HepG2 (cell line): ENCODE measurements around the gene NPHP4. TPM values are rescaled to one million over a fixed set of nuclear protein-coding genes. Genes with fewer than 3 reads are reported as not detected.

Experiments
- ATAC-seq: fragments of 200-7000 bp; cut with Tn5 transposase; 3 replicates; pipeline ENCODE4 v1.9.1; 2020; ENCODE audit warnings: mild to moderate bottlenecking, moderate library complexity
- BruUV-seq: library from RNA; stranded (reverse); fragments of 400-500 nt; replicated peaks from 2 replicates; lab custom pipeline; 2021; lab: Mats Ljungman, UMichigan
- CTCF ChIA-PET: fragments of 300-600 bp; formaldehyde crosslinking; extraction: SDS; loops from one replicate; lab custom pipeline; 2021; ENCODE audit warnings: low total read pairs, inconsistent platforms, low intra/inter-chr PET ratio; lab: Yijun Ruan, JAX
- POLR2A ChIA-PET: fragments of 350-600 bp; sonication (Branson Sonifier 250); formaldehyde crosslinking; loops from one replicate; lab custom pipeline; 2020; ENCODE audit warnings: antibody characterized with exemption, inconsistent platforms; lab: Yijun Ruan, JAX
- DNase-seq: peaks from one replicate; pipeline ENCODE4 v3.0.0-alpha.2; 2015; ENCODE audit warnings: low spot score
- FAIRE-seq: peaks from 3 replicates; lab custom pipeline; 2011; peaks lifted over from hg19 to GRCh38; lab: Jason Lieb, UNC
- H2AFZ ChIP-seq: one replicate; pipeline ENCODE4 v1.6.1; 2011; ENCODE audit warnings: low read length, inconsistent platforms
- H3K27ac ChIP-seq: fragments of 300-600 bp; 3 replicates; pipeline ENCODE4 v1.8.0; 2011; ENCODE audit warnings: mixed run types, mild to moderate bottlenecking, mixed read lengths, low read length, inconsistent platforms; ENCODE audit not compliant: insufficient read depth; ENCODE audit errors: extremely low read length
- H3K27me3 ChIP-seq, 2 experiments: fragments of 200-600 bp in 1 of 2; 2 replicates in 1 of 2; 3 replicates in 1 of 2; pipeline versions ENCODE4 v1.6.0 to v1.8.0; 2011; ENCODE audit warnings: low read length in 2 of 2, mild to moderate bottlenecking in 2 of 2, moderate library complexity in 2 of 2, inconsistent platforms in 1 of 2; ENCODE audit not compliant: insufficient read depth in 2 of 2, control insufficient read depth in 1 of 2
- H3K36me3 ChIP-seq, 2 experiments: fragments of 200-600 bp in 1 of 2; replicated peaks in 1 of 2; 2 replicates in 1 of 2; 3 replicates in 1 of 2; pipeline versions ENCODE4 v1.5.1 to v1.8.0; 2011; ENCODE audit warnings: low read length in 2 of 2, inconsistent platforms in 1 of 2; ENCODE audit not compliant: insufficient read depth in 2 of 2, control insufficient read depth in 1 of 2
- H3K4me1 ChIP-seq: 2 replicates; pipeline ENCODE4 v1.5.1; 2012; ENCODE audit warnings: low read length, inconsistent platforms; ENCODE audit not compliant: insufficient read depth
- H3K4me2 ChIP-seq: 2 replicates; pipeline ENCODE4 v1.6.0; 2011; ENCODE audit warnings: low read depth, low read length, inconsistent platforms
- H3K4me3 ChIP-seq, 3 experiments: fragments of 200-600 bp in 1 of 3; sonication (generic), shearing (Covaris generic) in 1 of 3; replicated peaks in 1 of 3; 2 replicates each; pipeline ENCODE4 v1.5.1; 2011 to 2016; ENCODE audit warnings: low read length in 3 of 3, inconsistent platforms in 2 of 3, low read depth in 2 of 3, mild to moderate bottlenecking in 2 of 3, control low read depth in 1 of 3, mixed read lengths in 1 of 3; ENCODE audit not compliant: insufficient read depth in 1 of 3
- H3K79me2 ChIP-seq: one replicate; pipeline ENCODE4 v1.6.1; 2011; ENCODE audit warnings: low read length, inconsistent platforms; ENCODE audit not compliant: insufficient read depth
- H3K9ac ChIP-seq: 2 replicates; pipeline ENCODE4 v1.6.0; 2011; ENCODE audit warnings: mild to moderate bottlenecking, low read depth, low read length, inconsistent platforms; ENCODE audit not compliant: insufficient read depth
- H3K9me3 ChIP-seq: 2 replicates; pipeline ENCODE4 v1.5.1; 2012; ENCODE audit warnings: mild to moderate bottlenecking, low read length
- H4K20me1 ChIP-seq: 2 replicates; pipeline ENCODE4 v1.6.0; 2011; ENCODE audit warnings: inconsistent platforms, mild to moderate bottlenecking, low read length, moderate library complexity; ENCODE audit not compliant: insufficient read depth
- ARID4A ChIP-seq: sonication (generic); formaldehyde crosslinking; IDR thresholded peaks from 2 replicates; pipeline ENCODE4 v1.5.0; 2020; ENCODE audit warnings: mild to moderate bottlenecking, missing genetic modification reagents, borderline replicate concordance
- CREM ChIP-seq, 2 experiments: sonication (generic) in 1 of 2; formaldehyde crosslinking in 1 of 2; IDR thresholded peaks; 2 replicates each; pipeline versions ENCODE4 v1.4.0 to v1.6.1; 2016 to 2020; ENCODE audit warnings: antibody characterized with exemption in 1 of 2, mild to moderate bottlenecking in 1 of 2, missing genetic modification reagents in 1 of 2
- ELF3 ChIP-seq: IDR thresholded peaks from 2 replicates; pipeline ENCODE4 v1.6.1; 2016; ENCODE audit warnings: missing genetic modification reagents, missing compliant biosample characterization
- GABPB1 ChIP-seq: IDR thresholded peaks from 2 replicates; pipeline ENCODE4 v1.6.1; 2016; ENCODE audit warnings: mild to moderate bottlenecking, missing genetic modification reagents, moderate library complexity, missing compliant biosample characterization
- GTF2F1 ChIP-seq: fragments of 150-350 bp; IDR thresholded peaks from 2 replicates; pipeline ENCODE4 v1.6.1; 2014; ENCODE audit warnings: low read length
- KLF9 ChIP-seq: IDR thresholded peaks from 2 replicates; pipeline ENCODE4 v1.6.1; 2016; ENCODE audit warnings: low read depth
- MZF1 ChIP-seq: sonication (generic); formaldehyde crosslinking; IDR thresholded peaks from 2 replicates; pipeline ENCODE4 v1.8.1; 2023; ENCODE audit warnings: mild to moderate bottlenecking, missing genetic modification reagents, borderline replicate concordance
- TFDP1 ChIP-seq: IDR thresholded peaks from 2 replicates; pipeline ENCODE4 v1.6.1; 2016; ENCODE audit warnings: missing compliant biosample characterization, missing genetic modification reagents, borderline replicate concordance
- ZKSCAN8 ChIP-seq: IDR thresholded peaks from 2 replicates; pipeline ENCODE4 v1.6.1; 2016; ENCODE audit warnings: borderline replicate concordance, missing genetic modification reagents, missing compliant biosample characterization
- ZNF512B ChIP-seq: sonication (generic); formaldehyde crosslinking; IDR thresholded peaks from 2 replicates; pipeline ENCODE4 v1.5.1; 2020; ENCODE audit warnings: missing genetic modification reagents, mild to moderate bottlenecking, borderline replicate concordance
- ZNF775 ChIP-seq: sonication (generic); formaldehyde crosslinking; IDR thresholded peaks from 2 replicates; pipeline ENCODE4 v1.4.0; 2020; ENCODE audit warnings: missing genetic modification reagents, mild to moderate bottlenecking, moderate library complexity, borderline replicate concordance
- ZNF780A ChIP-seq: sonication (generic); formaldehyde crosslinking; IDR thresholded peaks from 2 replicates; pipeline ENCODE4 v1.8.0; 2022; ENCODE audit warnings: mild to moderate bottlenecking, missing genetic modification reagents, moderate library complexity
- WGBS: methylation state at CpG from one replicate; pipeline ENCODE4 v1.1.6; 2017; ENCODE audit warnings: low lambda C conversion rate; 5-methylcytosine and 5-hydroxymethylcytosine counted together
- in situ Hi-C: cut with HindIII; loops from 2 replicates; pipeline ENCODE4 v1.10.0; 2017; ENCODE audit warnings: low pct_unique_long_range_greater_than_20kb; ENCODE audit not compliant: extremely low pct_ligation_motif_present
- intact Hi-C: fragments of 100-400 bp; cut with micrococcal nuclease; formaldehyde crosslinking; loops from one replicate; pipeline ENCODE4 v1.10.0; 2022; ENCODE audit not compliant: unreplicated experiment
- polyA plus RNA-seq, 8 experiments: library from polyadenylated mRNA; depleted of rRNA in 3 of 8; stranded (reverse) in 7 of 8; unstranded in 1 of 8; fragments of >200 nt; fragmentation: Illumina TruSeq in 4 of 8; extraction: Trizol in 4 of 8; gene quantifications; 2 replicates each; pipeline versions ENCODE4 v1.2.1 to v1.2.3, GENCODE V29; 2011 to 2016; ENCODE audit warnings: low read depth in 4 of 8, missing spikeins in 1 of 8, mixed read lengths in 1 of 8; ENCODE audit not compliant: insufficient read depth in 1 of 8
- total RNA-seq, 5 experiments: library from RNA; depleted of rRNA; stranded (reverse); fragments of >200 nt; fragmentation: Illumina TruSeq; extraction: Trizol; gene quantifications; 2 replicates each; pipeline ENCODE4 v1.2.3, GENCODE V29; 2016; ENCODE audit warnings: low read depth in 1 of 5

The NPHP4 gene
- total and polyA plus RNA-seq, 2 of the 13 experiments (the other 11 are each of a cell fraction or from before 2014, with no cell fraction given) = 4.4 to 6.8 TPM

- DNase-seq = no peak
- no peak overlapping the region for H2AFZ ChIP-seq
- H3K4me3 ChIP-seq = no peak overlapping the region
- TF ChIP-seq ZNF775 (CRISPR knock-in tag) = no peak
- no peak for TF ChIP-seq GTF2F1
- TF ChIP-seq GABPB1 (CRISPR knock-in tag) = no peak
- TF ChIP-seq ZNF780A (CRISPR knock-in tag) = no peak
- no peak for TF ChIP-seq TFDP1 (CRISPR knock-in tag)
- TF ChIP-seq ELF3 (CRISPR knock-in tag) = no peak
- TF ChIP-seq ZKSCAN8 (CRISPR knock-in tag) = no peak
- TF ChIP-seq KLF9 (CRISPR knock-in tag) = no peak
- TF ChIP-seq MZF1 = no peak
- no peak for TF ChIP-seq ARID4A (CRISPR knock-in tag)
- TF ChIP-seq ZNF512B (CRISPR knock-in tag) = no peak
- no peak for TF ChIP-seq CREM (IDR thresholded peaks at IDR 0.05)
- TF ChIP-seq CREM (CRISPR knock-in tag; IDR thresholded peaks at IDR 0.05) = no peak
- ChIA-PET POLR2A (no interaction called here), CTCF (no interaction called here)
- H3K27ac ChIP-seq = no peak overlapping the region
- no peaks in the 10 kb centered on the region for H3K27me3 ChIP-seq
- BruUV-seq = no TSS peak
- 96% methylated on average over 5 of the region's 5 CpGs for WGBS
- no peaks in the 10 kb centered on the region for H3K9me3 ChIP-seq
- FAIRE-seq = no peak
- in situ Hi-C loops = no loop called here
- H3K36me3 ChIP-seq = peaks cover 9 to 66% of the 10 kb centered on the region in 2 experiments
- no peaks in the 10 kb centered on the region for H3K79me2 ChIP-seq
- no peak overlapping the region for H3K9ac ChIP-seq
- intact Hi-C loops = no loop called here
- no peak overlapping the region for H3K4me2 ChIP-seq
- no peak for ATAC-seq
- no peaks in the 10 kb centered on the region for H3K4me1 ChIP-seq
- no peaks in the 10 kb centered on the region for H4K20me1 ChIP-seq
Measured at GRCh38 chr1:5903031-5903430, 89.2 kb downstream of the NPHP4 start.
